Gastrocnemius medialis (tissue), 4 donors: ENCODE results near the gene GOLGA6L7.
"Not testable (repeated sequence)": the region's sequence is repeated elsewhere in the genome, so short reads cannot be mapped to it uniquely, and the experiment has no call there.

Experiments
- POLR2A ChIP-seq, 2 donors: fragments of 450-650 bp; IDR thresholded peaks; one replicate each; pipeline ENCODE4 v1.6.1; 2017; ENCODE audit warnings: antibody characterized with exemption in 2 of 2, mild to moderate bottlenecking in 2 of 2, moderate library complexity in 2 of 2
- TF ChIP-seq, protein P1 (sequence below), 5 experiments: fragments of 450-650 bp in 3 of 5; fragments of 200-600 bp in 2 of 5; sonication (generic) in 2 of 5; IDR thresholded peaks in 4 of 5; conservative IDR thresholded peaks in 1 of 5; 1 replicate in 4 of 5; 2 replicates in 1 of 5; pipeline ENCODE4 v1.5.1; 2016 to 2019; ENCODE audit warnings: antibody characterized with exemption in 5 of 5, mild to moderate bottlenecking in 3 of 5, moderate library complexity in 3 of 5

GRCh38 chr15:28890291-28890690 lies 41.8 kb upstream of the GOLGA6L7 start:
- TF ChIP-seq, protein P1, sequence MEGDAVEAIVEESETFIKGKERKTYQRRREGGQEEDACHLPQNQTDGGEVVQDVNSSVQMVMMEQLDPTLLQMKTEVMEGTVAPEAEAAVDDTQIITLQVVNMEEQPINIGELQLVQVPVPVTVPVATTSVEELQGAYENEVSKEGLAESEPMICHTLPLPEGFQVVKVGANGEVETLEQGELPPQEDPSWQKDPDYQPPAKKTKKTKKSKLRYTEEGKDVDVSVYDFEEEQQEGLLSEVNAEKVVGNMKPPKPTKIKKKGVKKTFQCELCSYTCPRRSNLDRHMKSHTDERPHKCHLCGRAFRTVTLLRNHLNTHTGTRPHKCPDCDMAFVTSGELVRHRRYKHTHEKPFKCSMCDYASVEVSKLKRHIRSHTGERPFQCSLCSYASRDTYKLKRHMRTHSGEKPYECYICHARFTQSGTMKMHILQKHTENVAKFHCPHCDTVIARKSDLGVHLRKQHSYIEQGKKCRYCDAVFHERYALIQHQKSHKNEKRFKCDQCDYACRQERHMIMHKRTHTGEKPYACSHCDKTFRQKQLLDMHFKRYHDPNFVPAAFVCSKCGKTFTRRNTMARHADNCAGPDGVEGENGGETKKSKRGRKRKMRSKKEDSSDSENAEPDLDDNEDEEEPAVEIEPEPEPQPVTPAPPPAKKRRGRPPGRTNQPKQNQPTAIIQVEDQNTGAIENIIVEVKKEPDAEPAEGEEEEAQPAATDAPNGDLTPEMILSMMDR (IDR thresholded peaks at IDR 0.05 in 4 of 5, conservative IDR thresholded peaks at IDR 0.05 in 1 of 5), result not testable (repeated sequence)
- not testable (repeated sequence) for TF ChIP-seq POLR2A (IDR thresholded peaks at IDR 0.05)
